ENCODE data around the gene JMJD8. TPM values are rescaled to one million over a fixed set of nuclear protein-coding genes. Genes with fewer than 3 reads are reported as not detected.

The JMJD8 gene
- polyA plus RNA-seq, 1 donor (not counting 4 experiments of a cell fraction or from before 2014, with no cell fraction given) = 20.1 TPM

DNA sequence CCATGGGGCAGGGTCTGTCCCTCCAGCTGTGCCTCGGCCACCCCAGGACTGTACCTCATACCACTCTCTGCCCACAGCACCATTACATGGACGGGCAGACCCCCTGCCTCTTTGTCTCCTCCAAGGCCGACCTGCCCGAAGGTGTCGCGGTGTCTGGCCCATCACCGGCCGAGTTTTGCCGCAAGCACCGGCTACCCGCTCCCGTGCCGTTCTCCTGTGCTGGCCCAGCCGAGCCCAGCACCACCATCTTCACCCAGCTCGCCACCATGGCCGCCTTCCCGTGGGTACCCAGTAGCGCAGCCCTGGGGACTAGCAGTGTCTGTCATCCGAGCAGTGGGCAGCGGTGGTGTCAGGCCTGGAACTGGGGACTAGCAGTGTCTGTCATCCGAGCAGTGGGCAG is 11.3 kb downstream of the JMJD8 start:
- no peak overlapping the region for H2AFZ ChIP-seq (ENCODE audit: control insufficient read depth, low read length)
- no peak for FAIRE-seq
- no peaks in the 10 kb centered on the region for H3K9me3 ChIP-seq (ENCODE audit: control insufficient read depth, low read depth, low read length)
- no peak overlapping the region for H3K27ac ChIP-seq (ENCODE audit: control insufficient read depth, insufficient read depth, low read length)
- H3K36me3 ChIP-seq (ENCODE audit: control insufficient read depth in 2 of 2, extremely low read depth in 1 of 2, insufficient read depth in 2 of 2, low read length in 2 of 2) = peaks cover 18 to 33% of the 10 kb centered on the region in 2 experiments
- peaks cover 27% of the 10 kb centered on the region for H3K4me1 ChIP-seq (ENCODE audit: control insufficient read depth, extremely low read depth, insufficient read depth, low read length)
- no peak overlapping the region for H3K4me2 ChIP-seq (ENCODE audit: control insufficient read depth, extremely low read depth, insufficient read depth, low read depth, low read length)
- no peaks in the 10 kb centered on the region for H3K9me1 ChIP-seq (ENCODE audit: control insufficient read depth, extremely low read depth, insufficient read depth, low read length)
- H4K20me1 ChIP-seq (ENCODE audit: control insufficient read depth, extremely low read depth, insufficient read depth, low read length) = no peaks in the 10 kb centered on the region
- no peaks in the 10 kb centered on the region for H3K27me3 ChIP-seq (ENCODE audit: control insufficient read depth, extremely low read depth, insufficient read depth, low read length)
- dilution Hi-C loops (cut with MboI; ENCODE audit: extremely low pct_ligation_motif_present, low sequenced_read_pairs) = no loop called here
- DNase-seq (ENCODE audit: low read depth, low spot score) = no peak
- H3K79me2 ChIP-seq (ENCODE audit: control insufficient read depth, insufficient read depth, low read length) = peaks cover 28% of the 10 kb centered on the region
- no peak overlapping the region for H3K4me3 ChIP-seq (ENCODE audit: control insufficient read depth in 2 of 3, extremely low read depth in 1 of 3, insufficient read depth in 2 of 3, low read depth in 1 of 3, low read length in 3 of 3)
- TF ChIP-seq EZH2 (IDR thresholded peaks at IDR 0.05; ENCODE audit: low read length) (no peak), CTCF (optimal IDR thresholded peaks at IDR 0.05 in 1 of 3, IDR thresholded peaks at IDR 0.05 in 1 of 3, conservative IDR thresholded peaks at IDR 0.05 in 1 of 3; ENCODE audit: extremely low read depth in 1 of 3, insufficient read depth in 2 of 3, low read length in 3 of 3) (no peak)
- H3K9ac ChIP-seq (ENCODE audit: control insufficient read depth, extremely low read depth, insufficient read depth, low read length) = no peak overlapping the region

DNA sequence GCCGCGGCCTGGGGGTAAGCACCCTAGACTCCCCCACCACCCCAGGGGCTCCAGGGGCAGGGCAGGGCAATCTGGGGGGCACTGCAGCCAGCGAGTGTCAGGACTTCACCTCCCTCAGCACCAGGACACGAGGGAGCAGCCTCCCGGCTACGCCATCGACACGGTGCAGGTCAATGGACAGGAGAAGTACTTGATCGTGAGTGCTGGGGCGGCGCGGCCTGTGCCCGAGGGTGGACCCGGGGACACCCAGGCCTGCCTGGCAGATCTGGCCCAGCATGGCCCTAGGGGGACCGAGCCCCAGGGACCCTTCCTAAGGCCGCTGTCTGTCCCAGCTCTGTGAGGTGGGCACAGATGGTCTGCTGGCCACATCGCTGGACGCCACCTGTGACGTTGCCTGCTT is 11.8 kb downstream of the JMJD8 start:
- Histone ChIP-seq H3K27me3 (ENCODE audit: control insufficient read depth, extremely low read depth, insufficient read depth, low read length) (no peaks in the 10 kb centered on the region), H2AFZ (ENCODE audit: control insufficient read depth, low read length) (no peak overlapping the region), H3K36me3 (ENCODE audit: control insufficient read depth in 2 of 2, extremely low read depth in 1 of 2, insufficient read depth in 2 of 2, low read length in 2 of 2) (peaks cover 18 to 33% of the 10 kb centered on the region in 2 experiments), H4K20me1 (ENCODE audit: control insufficient read depth, extremely low read depth, insufficient read depth, low read length) (no peaks in the 10 kb centered on the region), H3K4me2 (ENCODE audit: control insufficient read depth, extremely low read depth, insufficient read depth, low read depth, low read length) (no peak overlapping the region), H3K27ac (ENCODE audit: control insufficient read depth, insufficient read depth, low read length) (no peak overlapping the region), H3K79me2 (ENCODE audit: control insufficient read depth, insufficient read depth, low read length) (peaks cover 28% of the 10 kb centered on the region), H3K9ac (ENCODE audit: control insufficient read depth, extremely low read depth, insufficient read depth, low read length) (no peak overlapping the region), H3K4me1 (ENCODE audit: control insufficient read depth, extremely low read depth, insufficient read depth, low read length) (peaks cover 26% of the 10 kb centered on the region), H3K4me3 (ENCODE audit: control insufficient read depth in 2 of 3, extremely low read depth in 1 of 3, insufficient read depth in 2 of 3, low read depth in 1 of 3, low read length in 3 of 3) (no peak overlapping the region), H3K9me1 (ENCODE audit: control insufficient read depth, extremely low read depth, insufficient read depth, low read length) (no peaks in the 10 kb centered on the region), H3K9me3 (ENCODE audit: control insufficient read depth, low read depth, low read length) (no peaks in the 10 kb centered on the region)
- dilution Hi-C loops (cut with MboI; ENCODE audit: extremely low pct_ligation_motif_present, low sequenced_read_pairs) = no loop called here
- TF ChIP-seq CTCF (optimal IDR thresholded peaks at IDR 0.05 in 1 of 3, IDR thresholded peaks at IDR 0.05 in 1 of 3, conservative IDR thresholded peaks at IDR 0.05 in 1 of 3; ENCODE audit: extremely low read depth in 1 of 3, insufficient read depth in 2 of 3, low read length in 3 of 3) (no peak), EZH2 (IDR thresholded peaks at IDR 0.05; ENCODE audit: low read length) (no peak)
- no peak for DNase-seq (ENCODE audit: low read depth, low spot score)
- no peak for FAIRE-seq

Measured in keratinocyte (primary cell).